ENCODE results near the gene HSF2BP. TPM values are rescaled to one million over a fixed set of nuclear protein-coding genes. Genes with fewer than 3 reads are reported as not detected.
"Not testable (repeated sequence)": the region's sequence is repeated elsewhere in the genome, so short reads cannot be mapped to it uniquely, and the experiment has no call there.

The HSF2BP gene
- total RNA-seq, 3 donors from 2014 or later: 1.7 to 2.1 (median 1.9) TPM

DNA sequence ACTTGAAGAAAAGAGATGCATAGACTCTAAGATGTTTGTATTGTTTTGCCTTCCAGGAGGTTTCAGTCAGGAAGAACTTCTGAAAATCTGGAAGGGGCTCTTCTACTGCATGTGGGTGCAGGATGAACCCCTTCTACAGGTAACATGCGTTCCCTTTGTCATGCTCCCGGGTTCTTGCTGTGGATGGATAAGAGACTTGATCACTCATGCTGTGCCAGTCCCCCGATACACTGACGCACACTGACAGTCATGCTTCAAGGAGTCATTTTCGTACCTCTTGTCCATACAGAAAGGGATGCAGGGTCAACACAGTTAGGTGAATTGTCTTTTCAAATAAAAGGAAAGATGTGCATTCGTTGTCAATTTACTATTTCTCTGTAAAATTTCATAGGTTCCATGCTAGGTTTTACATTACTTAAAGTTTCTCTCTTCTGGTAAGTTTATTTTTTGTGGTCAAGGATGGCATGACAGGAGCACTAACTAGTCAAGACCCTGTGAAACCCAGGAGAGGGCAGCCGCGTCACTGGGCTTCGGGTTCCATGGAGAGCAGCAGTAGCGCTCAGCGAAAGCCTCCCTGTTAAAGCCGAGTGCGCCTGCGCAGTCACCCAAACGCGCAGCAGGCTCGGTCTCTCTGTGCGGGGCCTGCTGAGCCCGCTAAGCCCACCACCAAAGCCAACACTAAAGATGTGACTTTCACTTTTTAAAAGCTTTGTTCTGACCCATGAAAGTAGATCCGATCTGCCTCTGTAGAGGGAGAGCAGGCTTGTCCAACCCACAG, 10.7 kb upstream of the HSF2BP start:
- peaks cover 4% of the 10 kb centered on the region for H3K9me3 Mint-ChIP-seq
- H3K27me3 Mint-ChIP-seq (ENCODE audit: low read depth): no peaks in the 10 kb centered on the region
- peaks cover 22% of the 10 kb centered on the region for H3K4me1 Mint-ChIP-seq (ENCODE audit: low read depth)
- ATAC-seq: no peak
- no peak for DNase-seq
- H3K36me3 Mint-ChIP-seq (ENCODE audit: insufficient read depth): peaks cover 36% of the 10 kb centered on the region
- H3K4me3 Mint-ChIP-seq: no peak overlapping the region

DNA sequence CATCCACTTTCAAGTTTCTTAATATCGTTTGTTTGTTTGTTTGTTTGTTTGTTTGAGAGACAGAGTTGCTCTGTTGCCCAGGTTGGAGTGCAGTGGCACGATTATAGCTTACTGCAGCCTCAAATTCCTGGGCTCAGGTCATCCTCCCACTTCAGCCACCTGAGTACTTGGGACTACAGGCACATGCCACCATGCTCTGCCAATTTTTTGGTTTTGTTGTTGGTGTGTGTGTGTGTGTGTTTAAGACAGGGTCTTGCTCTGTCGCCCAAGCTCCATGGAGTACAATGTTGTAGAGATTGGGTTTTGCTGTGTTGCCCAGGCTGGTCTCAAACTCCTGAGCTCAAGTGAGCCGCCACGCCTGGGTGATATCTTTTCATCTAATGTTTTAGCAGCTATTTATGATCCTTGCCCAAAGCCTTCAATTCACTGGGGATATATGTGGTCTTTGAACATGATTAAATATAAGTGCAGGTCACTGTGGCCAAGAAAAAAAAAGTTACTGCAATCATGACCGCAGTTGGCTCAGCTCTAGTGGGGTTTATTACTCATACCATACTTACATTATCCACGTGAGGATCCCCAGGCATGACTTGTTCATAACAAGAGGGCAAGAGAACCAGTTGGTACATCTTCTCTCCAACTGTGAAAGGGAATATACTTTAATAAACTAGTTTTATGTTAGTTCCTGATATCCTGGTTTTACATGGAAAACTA, 8.1 kb upstream of the HSF2BP start:
- H3K27me3 Mint-ChIP-seq (ENCODE audit: low read depth): no peaks in the 10 kb centered on the region
- peaks cover 42% of the 10 kb centered on the region for H3K4me1 Mint-ChIP-seq (ENCODE audit: low read depth)
- H3K4me3 Mint-ChIP-seq: no peak overlapping the region
- H3K9me3 Mint-ChIP-seq: peaks cover 4% of the 10 kb centered on the region
- ATAC-seq: peak; percentile 56 to 59
- peaks cover 30% of the 10 kb centered on the region for H3K36me3 Mint-ChIP-seq (ENCODE audit: insufficient read depth)
- DNase-seq: no peak

DNA sequence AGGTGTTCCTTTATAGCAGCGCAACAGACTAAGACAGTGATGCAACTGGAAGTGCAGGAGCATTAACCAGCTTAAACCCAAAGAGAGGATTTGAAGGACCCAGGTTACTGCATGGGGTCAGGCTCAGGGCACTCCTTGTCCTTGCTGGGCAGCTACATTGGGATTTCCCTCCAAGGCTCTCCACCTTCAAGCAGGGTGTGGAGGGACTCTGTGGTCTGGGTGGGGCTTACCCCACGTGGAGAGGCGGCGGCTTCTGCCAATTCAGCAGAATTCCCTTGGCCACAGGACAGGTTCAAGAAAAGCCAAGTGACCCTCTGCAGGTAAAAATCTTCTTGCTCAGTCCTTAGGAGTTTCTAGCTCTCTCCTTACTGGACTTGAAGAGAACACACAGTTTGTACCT, 6.6 kb upstream of the HSF2BP start:
- Mint-ChIP-seq H3K4me3 (no peak overlapping the region), H3K27me3 (ENCODE audit: low read depth) (no peaks in the 10 kb centered on the region), H3K4me1 (ENCODE audit: low read depth) (peaks cover 56% of the 10 kb centered on the region), H3K9me3 (peaks cover 4% of the 10 kb centered on the region), H3K36me3 (ENCODE audit: insufficient read depth) (peaks cover 42% of the 10 kb centered on the region)
- ATAC-seq: no peak
- no peak for DNase-seq

DNA sequence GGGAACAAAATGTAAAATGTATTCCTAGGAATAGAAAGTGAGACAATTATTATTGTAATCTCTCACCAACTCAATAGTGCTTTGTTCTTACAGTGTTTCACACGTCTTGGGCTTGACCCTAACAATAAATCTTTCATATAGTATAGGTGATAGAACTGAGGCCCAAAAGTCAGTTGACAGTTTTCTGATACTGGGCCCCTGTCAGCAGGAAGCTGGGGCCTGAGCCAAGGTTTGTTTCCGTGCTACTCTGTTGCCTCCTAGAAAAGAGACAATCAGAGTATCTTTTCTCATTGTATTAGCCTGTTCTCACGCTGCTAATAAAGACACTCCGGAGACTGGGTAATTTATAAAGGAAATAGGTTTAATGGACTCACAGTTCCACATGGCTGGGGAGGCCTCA, 5.1 kb upstream of the HSF2BP start:
- Mint-ChIP-seq H3K4me3 (no peak overlapping the region), H3K36me3 (ENCODE audit: insufficient read depth) (peaks cover 40% of the 10 kb centered on the region), H3K27me3 (ENCODE audit: low read depth) (no peaks in the 10 kb centered on the region), H3K4me1 (ENCODE audit: low read depth) (peaks cover 65% of the 10 kb centered on the region), H3K9me3 (peaks cover 4% of the 10 kb centered on the region)
- DNase-seq: no peak
- no peak for ATAC-seq

DNA sequence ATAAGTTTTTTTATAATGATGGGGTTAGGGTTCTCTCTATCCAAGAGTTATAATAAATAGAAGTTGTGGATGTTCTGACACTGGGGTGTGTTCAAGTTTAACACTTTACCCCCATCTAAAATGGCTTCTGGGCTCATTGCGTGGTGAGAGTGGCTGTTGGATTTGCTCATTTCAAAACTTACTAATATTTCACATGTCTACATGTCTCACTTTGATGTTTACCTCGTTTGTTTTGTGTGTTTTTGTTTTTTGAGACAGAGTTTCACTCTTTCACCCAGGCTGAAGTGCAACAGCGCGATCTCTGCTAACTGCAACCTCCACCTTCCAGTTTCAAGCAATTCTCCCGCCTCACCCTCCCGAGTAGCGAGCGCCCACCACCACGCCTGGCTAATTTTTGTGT, 3.7 kb upstream of the HSF2BP start:
- no peak for ATAC-seq
- DNase-seq: no peak
- H3K36me3 Mint-ChIP-seq (ENCODE audit: insufficient read depth): peaks cover 40% of the 10 kb centered on the region
- peaks cover 4% of the 10 kb centered on the region for H3K9me3 Mint-ChIP-seq
- H3K4me1 Mint-ChIP-seq (ENCODE audit: low read depth): peaks cover 69% of the 10 kb centered on the region
- no peaks in the 10 kb centered on the region for H3K27me3 Mint-ChIP-seq (ENCODE audit: low read depth)
- peak overlapping the region; percentile 11 for H3K4me3 Mint-ChIP-seq

GRCh38 chr21:43662286-43662685, 3.0 kb upstream of the HSF2BP start:
- Mint-ChIP-seq H3K27me3 (ENCODE audit: low read depth) (no peaks in the 10 kb centered on the region), H3K4me3 (peak overlapping the region; percentile 95), H3K4me1 (ENCODE audit: low read depth) (peaks cover 64% of the 10 kb centered on the region), H3K36me3 (ENCODE audit: insufficient read depth) (peaks cover 38% of the 10 kb centered on the region), H3K9me3 (peaks cover 4% of the 10 kb centered on the region)
- no peak for DNase-seq
- ATAC-seq: no peak

GRCh38 chr21:43658769-43659135, 536 bp downstream of the HSF2BP start:
- peaks cover 43% of the 10 kb centered on the region for H3K4me1 Mint-ChIP-seq (ENCODE audit: low read depth)
- no peaks in the 10 kb centered on the region for H3K27me3 Mint-ChIP-seq (ENCODE audit: low read depth)
- H3K36me3 Mint-ChIP-seq (ENCODE audit: insufficient read depth): peaks cover 19% of the 10 kb centered on the region
- no peak for DNase-seq
- peak overlapping the region; percentile 76 for H3K4me3 Mint-ChIP-seq
- ATAC-seq: no peak
- no peaks in the 10 kb centered on the region for H3K9me3 Mint-ChIP-seq

DNA sequence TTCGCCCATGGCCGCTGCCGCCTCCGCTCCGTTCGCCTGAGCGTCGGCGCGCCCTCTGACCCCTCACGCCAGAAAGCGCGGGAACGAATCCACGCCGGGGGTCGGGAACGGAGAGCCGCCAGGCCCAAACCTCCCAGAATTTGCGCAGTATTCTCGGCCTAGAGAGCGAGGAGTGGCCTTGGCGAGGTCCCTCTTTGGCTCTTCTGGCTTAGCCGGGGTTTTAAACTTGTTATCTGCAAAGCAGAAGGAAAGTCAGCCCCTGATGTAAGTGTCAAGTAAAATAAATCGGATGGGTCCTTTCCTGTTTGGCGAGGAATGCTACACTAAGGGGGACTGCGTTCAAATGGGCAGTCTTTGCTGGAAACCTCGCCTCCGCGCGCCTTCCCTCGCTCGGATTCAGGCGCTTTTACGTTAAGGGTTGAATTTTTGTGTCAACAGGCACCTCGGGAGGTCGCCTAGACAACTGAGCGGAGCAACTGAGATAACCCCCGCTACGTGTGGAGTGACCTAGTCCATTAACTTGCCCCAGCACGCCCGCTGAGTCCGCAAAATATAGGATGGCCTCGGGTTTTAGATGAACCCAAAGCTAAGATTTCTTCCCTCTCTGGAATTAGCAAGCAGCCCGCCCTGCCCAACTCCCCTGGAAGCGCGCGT, 1.1 kb downstream of the HSF2BP start:
- Mint-ChIP-seq H3K9me3 (no peaks in the 10 kb centered on the region), H3K4me1 (ENCODE audit: low read depth) (peaks cover 42% of the 10 kb centered on the region), H3K27me3 (ENCODE audit: low read depth) (no peaks in the 10 kb centered on the region), H3K36me3 (ENCODE audit: insufficient read depth) (peaks cover 24% of the 10 kb centered on the region), H3K4me3 (peak overlapping the region; percentile 40)
- ATAC-seq (no peak), DNase-seq (no peak)

DNA sequence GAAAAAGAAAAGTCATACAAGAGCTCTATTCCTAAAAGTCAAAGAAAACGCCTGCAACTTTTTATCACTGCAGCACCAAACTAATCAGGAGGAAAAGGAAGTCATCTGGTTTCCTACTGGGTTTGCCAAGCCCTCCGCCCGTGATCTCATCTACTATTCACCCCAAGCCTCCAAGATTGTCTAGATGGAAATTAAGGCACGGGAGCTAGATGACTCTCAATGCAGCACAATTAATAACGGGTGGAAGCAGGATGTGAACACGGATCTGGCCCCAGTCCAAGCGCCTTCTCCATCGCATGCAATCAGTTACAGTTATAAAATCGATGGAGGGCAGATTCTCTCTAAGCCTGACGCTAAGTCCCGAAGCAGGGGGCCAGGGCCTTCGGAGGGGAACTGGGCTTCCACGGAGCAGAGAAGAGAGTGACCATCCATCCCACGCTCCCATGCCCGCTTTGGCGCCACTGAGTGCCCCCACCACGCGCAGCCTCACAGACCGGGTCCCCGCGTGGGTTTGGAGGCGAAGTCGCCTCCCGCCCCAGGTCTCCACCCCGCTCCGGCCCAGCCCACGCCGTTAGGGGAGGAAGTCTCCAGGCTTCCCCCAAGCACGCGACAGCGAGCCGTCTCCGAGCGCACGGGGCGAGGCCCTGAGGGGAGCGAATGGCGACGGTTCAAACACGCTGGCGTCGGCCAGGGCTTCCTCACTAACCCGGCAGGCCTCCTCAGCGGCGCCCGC, 1.8 kb downstream of the HSF2BP start:
- H3K27me3 Mint-ChIP-seq (ENCODE audit: low read depth): no peaks in the 10 kb centered on the region
- DNase-seq (no peak), ATAC-seq (no peak)
- H3K9me3 Mint-ChIP-seq: no peaks in the 10 kb centered on the region
- peaks cover 24% of the 10 kb centered on the region for H3K36me3 Mint-ChIP-seq (ENCODE audit: insufficient read depth)
- peaks cover 35% of the 10 kb centered on the region for H3K4me1 Mint-ChIP-seq (ENCODE audit: low read depth)
- peak overlapping the region; percentile 16 for H3K4me3 Mint-ChIP-seq

DNA sequence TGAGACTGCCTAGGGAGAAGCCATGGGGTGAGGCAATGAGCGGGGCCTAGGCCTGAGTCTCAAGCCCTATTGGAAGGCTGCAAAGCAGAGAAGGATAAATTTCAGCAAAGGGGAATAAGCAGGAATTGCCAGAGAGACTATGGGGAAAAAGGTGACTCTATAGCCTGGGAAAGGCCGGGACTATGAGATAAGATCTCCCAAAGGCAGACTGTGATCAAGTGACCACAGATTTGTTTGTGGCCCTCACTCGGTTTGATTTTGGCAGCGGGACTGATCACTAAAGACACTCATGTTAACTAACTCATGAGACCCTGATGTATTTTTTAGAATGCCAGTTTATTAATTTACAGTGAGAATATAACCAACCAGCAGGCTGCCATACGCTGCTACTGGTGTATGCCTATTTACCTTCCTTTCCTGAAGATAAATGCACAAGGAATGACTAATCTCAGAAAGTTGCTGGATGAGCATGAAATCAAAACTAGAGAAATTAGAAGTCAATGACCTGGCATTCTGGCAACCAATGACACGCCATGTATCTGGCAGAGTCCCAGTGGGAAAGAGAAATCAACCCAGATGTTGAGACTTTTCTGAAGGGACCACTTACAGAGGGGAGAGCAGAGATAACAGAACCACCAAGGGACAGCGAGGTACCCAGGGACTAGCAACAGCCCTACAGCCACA, 4.3 kb downstream of the HSF2BP start:
- H3K4me3 Mint-ChIP-seq: no peak overlapping the region
- peaks cover 10% of the 10 kb centered on the region for H3K4me1 Mint-ChIP-seq (ENCODE audit: low read depth)
- H3K36me3 Mint-ChIP-seq (ENCODE audit: insufficient read depth): peaks cover 5% of the 10 kb centered on the region
- H3K9me3 Mint-ChIP-seq: no peaks in the 10 kb centered on the region
- no peak for ATAC-seq
- H3K27me3 Mint-ChIP-seq (ENCODE audit: low read depth): no peaks in the 10 kb centered on the region
- no peak for DNase-seq

DNA sequence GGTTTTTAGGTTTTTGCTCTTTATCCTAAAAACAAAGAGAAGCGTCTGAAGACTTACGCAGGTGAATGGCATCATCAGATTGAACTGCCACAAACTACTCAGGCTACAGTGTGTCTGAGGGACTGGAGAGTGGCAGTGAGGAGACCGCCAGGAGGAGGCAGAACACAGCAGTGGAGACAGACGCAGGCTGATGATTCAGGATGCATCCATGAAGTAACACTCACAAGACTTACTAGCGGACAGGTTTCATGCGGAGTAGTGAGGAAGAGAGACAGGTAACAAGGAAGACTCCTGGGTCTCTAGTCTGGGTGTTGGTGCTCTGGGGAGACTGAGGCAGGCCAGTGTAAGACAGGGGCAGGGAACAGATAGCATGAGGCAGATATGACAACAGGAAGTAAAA, 5.7 kb downstream of the HSF2BP start:
- DNase-seq (no peak), ATAC-seq (no peak)
- H3K36me3 Mint-ChIP-seq (ENCODE audit: insufficient read depth): peaks cover 5% of the 10 kb centered on the region
- H3K27me3 Mint-ChIP-seq (ENCODE audit: low read depth): no peaks in the 10 kb centered on the region
- peaks cover 4% of the 10 kb centered on the region for H3K4me1 Mint-ChIP-seq (ENCODE audit: low read depth)
- no peaks in the 10 kb centered on the region for H3K9me3 Mint-ChIP-seq
- no peak overlapping the region for H3K4me3 Mint-ChIP-seq

DNA sequence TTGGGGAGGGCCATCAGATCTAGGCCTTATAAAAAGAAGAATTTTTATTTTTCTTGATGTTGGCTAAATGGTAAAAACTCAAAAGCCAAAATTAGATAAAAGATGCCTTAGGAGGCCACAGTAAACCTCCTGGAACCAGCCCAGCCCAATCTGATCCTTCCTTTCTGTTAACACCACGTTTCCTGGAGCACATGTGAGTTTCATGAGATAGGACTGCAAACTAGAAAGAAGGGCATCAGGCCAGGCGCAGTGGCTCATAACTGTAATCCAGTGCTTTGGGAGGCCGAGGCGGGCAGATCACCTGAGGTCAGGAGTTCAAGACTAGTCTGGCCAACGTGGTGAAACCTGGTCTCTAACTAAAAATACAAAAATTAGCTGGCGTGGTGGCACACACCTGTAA, 6.7 kb downstream of the HSF2BP start:
- peaks cover 5% of the 10 kb centered on the region for H3K36me3 Mint-ChIP-seq (ENCODE audit: insufficient read depth)
- ATAC-seq: no peak
- peaks cover 4% of the 10 kb centered on the region for H3K4me1 Mint-ChIP-seq (ENCODE audit: low read depth)
- no peaks in the 10 kb centered on the region for H3K9me3 Mint-ChIP-seq
- no peak overlapping the region for H3K4me3 Mint-ChIP-seq
- no peak for DNase-seq
- peaks cover 5% of the 10 kb centered on the region for H3K27me3 Mint-ChIP-seq (ENCODE audit: low read depth)

GRCh38 chr21:43651926-43652325, 7.4 kb downstream of the HSF2BP start:
- not testable (repeated sequence) for DNase-seq; H3K9me3 Mint-ChIP-seq; H3K4me1 Mint-ChIP-seq (ENCODE audit: low read depth)

DNA sequence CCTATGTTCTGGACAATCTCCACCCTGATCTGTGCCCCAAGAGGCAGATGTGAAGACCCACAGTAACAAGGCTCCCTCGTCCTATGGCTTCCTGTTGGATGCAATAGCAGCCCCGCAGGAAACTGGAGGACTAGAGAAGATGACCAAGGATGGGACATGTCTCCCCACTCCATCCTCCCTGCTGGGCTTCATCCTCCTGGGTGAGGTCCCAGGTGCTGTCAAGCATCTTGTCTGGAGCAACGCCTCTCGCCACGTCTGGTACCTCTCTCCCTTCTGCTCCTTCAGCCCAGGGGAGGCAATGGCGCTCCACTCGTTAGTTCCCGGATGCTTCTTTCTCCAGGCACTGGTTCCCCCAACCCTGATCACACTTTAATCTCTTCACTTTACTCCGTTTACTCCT, 11.1 kb downstream of the HSF2BP start:
- no peaks in the 10 kb centered on the region for H3K9me3 Mint-ChIP-seq
- H3K27me3 Mint-ChIP-seq (ENCODE audit: low read depth): peaks cover 5% of the 10 kb centered on the region
- H3K36me3 Mint-ChIP-seq (ENCODE audit: insufficient read depth): no peaks in the 10 kb centered on the region
- no peak for ATAC-seq
- DNase-seq: no peak
- H3K4me1 Mint-ChIP-seq (ENCODE audit: low read depth): peaks cover 19% of the 10 kb centered on the region
- H3K4me3 Mint-ChIP-seq: no peak overlapping the region

More at GRCh38 chr21:43651926-43652325, 7.4 kb downstream of the HSF2BP start:
- not testable (repeated sequence) for H3K4me3 Mint-ChIP-seq; ATAC-seq; H3K36me3 Mint-ChIP-seq (ENCODE audit: insufficient read depth); H3K27me3 Mint-ChIP-seq (ENCODE audit: low read depth)
